GM12892 (cell line): ENCODE results near the gene LRRTM4.

Experiments used
- POLR2A ChIP-seq: IDR thresholded peaks from 2 replicates; pipeline ENCODE4 v1.6.1; 2011; ENCODE audit warnings: low read depth, low read length, control low read depth
- POLR2AphosphoS5 ChIP-seq: IDR thresholded peaks from 2 replicates; pipeline ENCODE4 v1.6.1; 2011; ENCODE audit warnings: low read depth, low read length, control low read depth
- TAF1 ChIP-seq: IDR thresholded peaks from 2 replicates; pipeline ENCODE4 v1.6.1; 2011; ENCODE audit warnings: low read depth, mild to moderate bottlenecking, control low read depth, low read length, borderline replicate concordance

DNA sequence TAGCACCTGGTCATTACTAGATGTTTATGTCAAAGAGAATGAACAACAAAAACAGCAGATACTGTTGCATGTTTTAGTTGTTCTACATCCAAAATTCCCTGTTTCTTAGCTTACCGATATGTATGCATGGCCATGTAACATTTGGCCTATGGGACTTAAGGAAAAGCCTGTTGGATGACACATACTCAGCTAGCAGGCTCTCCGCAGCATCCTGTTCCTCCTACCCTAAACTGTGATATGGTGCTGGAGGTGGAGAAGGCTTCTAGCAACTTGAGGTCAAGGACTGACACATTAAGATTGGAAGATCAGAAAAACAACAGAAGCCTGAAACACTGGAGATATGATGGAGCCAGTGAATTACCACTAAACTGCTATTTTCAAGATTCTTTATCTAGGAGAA lies 537.8 kb downstream of the LRRTM4 start:
- TF ChIP-seq POLR2AphosphoS5 = no peak
- no peak for TF ChIP-seq POLR2A
- TF ChIP-seq TAF1 = no peak
